HFF-Myc (cell line): ENCODE measurements around the gene PRICKLE2.

Source experiments
- DNase-seq: peaks from one replicate; pipeline ENCODE4 v3.0.0-alpha.2; 2011; ENCODE audit warnings: low read depth; ENCODE audit errors: extremely low read depth
- H3K4me3 ChIP-seq: replicated peaks from 2 replicates; pipeline ENCODE4 v1.5.1; 2011; ENCODE audit warnings: low read depth, mild to moderate bottlenecking, control low read depth, low read length
- TF ChIP-seq, protein P1 (sequence below): IDR thresholded peaks from 2 replicates; pipeline ENCODE4 v1.5.1; 2012; ENCODE audit warnings: mild to moderate bottlenecking, low read depth, low read length, control low read depth; ENCODE audit errors: missing control alignments

PRICKLE2 gene

DNA sequence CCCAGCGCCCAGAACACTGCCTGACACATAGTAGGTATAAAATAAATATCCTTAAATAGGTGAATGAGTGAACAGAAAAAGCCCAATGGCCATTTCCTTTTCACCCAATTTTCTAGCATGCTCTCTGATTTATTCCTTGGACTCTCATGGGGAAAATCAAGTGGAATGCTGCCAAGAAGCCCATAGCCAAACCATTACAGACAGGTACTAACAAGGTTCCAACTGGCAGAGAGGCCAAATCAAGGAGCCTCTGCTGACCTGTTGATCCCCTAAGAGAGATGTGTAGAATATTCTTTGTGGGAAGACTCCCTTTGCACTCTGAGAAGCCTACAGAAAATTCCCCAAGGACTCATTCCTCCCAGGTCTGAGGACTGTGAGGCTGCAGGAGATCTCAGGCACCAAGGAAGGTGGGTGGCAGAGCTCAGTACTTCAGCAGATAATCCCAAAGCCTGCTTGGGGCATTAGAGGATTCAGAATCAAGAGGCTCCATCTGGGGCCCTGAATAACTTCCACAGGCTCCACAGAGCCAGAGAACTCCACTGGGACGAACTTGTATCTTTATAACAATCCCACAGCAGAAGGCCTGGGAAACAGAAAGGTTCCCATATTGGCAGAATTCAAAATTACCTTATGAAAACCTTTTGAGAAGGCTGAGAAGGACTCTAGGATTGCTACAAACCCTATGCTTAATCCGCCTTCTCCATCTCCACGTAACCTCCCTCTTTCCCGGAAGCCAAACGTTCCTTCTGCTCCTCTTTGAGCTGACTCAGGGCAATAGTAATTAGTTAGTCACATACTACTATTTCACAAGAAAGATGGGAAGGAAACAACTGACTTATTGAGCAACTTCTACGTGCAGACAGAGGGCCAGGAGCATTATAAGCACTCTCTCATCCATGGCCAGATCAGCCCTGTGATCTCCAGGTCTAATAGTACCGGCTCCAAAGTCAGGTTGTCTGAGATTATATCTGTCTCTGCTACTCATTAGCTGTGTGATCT is 34.5 kb downstream of the PRICKLE2 start:
- no peak for DNase-seq
- TF ChIP-seq, protein P1, sequence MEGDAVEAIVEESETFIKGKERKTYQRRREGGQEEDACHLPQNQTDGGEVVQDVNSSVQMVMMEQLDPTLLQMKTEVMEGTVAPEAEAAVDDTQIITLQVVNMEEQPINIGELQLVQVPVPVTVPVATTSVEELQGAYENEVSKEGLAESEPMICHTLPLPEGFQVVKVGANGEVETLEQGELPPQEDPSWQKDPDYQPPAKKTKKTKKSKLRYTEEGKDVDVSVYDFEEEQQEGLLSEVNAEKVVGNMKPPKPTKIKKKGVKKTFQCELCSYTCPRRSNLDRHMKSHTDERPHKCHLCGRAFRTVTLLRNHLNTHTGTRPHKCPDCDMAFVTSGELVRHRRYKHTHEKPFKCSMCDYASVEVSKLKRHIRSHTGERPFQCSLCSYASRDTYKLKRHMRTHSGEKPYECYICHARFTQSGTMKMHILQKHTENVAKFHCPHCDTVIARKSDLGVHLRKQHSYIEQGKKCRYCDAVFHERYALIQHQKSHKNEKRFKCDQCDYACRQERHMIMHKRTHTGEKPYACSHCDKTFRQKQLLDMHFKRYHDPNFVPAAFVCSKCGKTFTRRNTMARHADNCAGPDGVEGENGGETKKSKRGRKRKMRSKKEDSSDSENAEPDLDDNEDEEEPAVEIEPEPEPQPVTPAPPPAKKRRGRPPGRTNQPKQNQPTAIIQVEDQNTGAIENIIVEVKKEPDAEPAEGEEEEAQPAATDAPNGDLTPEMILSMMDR = no peak
- no peak overlapping the region for H3K4me3 ChIP-seq

DNA sequence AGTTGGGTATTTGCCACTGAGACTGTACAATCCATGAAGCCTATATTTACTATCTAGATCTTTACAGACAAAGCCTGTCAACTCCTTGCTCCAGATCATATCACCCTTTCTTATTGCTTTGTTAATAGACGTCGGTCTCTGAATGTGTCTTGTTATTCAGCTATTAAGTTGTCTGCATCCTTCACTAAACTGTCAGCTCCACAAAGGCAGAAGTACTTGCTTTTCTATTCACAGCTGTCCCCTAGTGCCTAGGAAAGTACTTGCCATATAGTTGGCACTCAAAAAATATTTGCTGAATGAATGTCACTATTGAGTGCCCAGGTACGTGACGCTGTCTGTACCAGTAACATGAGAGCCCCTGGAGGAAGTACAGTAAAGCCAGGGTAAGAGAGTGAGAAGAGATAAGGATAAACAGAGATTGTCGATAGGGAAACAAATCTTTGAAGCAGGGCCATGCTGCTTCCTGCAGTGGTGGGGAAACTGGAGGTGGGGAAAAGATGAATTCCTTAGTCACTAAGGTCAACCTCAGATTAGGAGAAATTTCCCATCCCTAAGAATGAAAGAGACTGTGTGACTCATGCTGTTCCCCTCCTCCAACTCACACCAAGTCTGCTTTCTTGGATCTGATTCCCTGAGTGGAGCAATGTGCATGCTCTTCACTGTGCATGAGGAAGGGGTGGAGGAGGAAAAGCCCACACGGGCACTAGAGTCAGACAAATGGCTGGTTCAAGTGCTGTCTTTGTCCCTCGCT is 36.3 kb downstream of the PRICKLE2 start:
- DNase-seq = peak; percentile 81
- H3K4me3 ChIP-seq = no peak overlapping the region
- TF ChIP-seq, protein P1 = no peak

DNA sequence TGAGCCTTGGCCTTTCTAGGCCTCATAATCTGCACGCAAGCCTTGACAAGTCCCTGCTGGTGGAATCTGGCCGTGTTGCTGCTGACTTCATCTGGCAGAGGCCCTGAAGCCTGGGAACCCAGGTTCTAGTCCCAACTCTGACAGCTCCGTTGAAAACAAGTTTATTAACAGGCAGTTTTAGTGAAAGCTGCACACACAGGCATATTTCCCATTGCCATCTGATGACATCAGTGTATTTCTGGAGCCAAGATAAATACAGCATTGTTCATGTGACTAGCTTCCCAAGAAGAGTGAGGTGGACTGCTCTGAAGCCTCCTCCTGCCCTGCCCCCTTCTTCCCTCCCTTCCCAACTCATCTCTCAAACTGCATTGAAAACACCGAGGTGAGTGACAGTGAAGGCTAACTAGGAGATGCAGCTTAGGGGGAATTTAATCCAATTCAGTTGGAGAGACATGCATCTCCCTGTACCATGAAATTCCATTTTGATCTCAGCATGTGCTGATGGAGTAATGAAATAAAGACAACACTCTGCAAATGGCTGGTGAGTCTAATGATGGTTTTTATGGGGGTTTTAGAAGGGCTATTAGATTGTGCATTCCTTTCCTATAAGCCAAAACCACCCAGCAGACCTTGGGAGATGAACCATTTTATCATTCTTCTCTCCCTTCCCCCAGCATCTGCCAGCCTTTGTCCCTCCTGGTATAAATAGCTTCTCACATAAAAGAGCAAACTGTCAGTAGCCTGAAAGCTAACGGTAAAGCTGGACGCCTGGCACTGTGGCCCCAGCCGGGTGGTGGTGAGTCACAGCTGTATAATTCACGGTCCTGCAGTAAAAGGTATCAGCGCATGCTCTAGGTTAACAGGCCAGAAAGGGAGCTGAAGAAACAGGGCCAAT is 38.0 kb downstream of the PRICKLE2 start:
- TF ChIP-seq, protein P1 = no peak
- peak; percentile 94 for DNase-seq
- no peak overlapping the region; the same call in 1 of the 2 replicates for H3K4me3 ChIP-seq

DNA sequence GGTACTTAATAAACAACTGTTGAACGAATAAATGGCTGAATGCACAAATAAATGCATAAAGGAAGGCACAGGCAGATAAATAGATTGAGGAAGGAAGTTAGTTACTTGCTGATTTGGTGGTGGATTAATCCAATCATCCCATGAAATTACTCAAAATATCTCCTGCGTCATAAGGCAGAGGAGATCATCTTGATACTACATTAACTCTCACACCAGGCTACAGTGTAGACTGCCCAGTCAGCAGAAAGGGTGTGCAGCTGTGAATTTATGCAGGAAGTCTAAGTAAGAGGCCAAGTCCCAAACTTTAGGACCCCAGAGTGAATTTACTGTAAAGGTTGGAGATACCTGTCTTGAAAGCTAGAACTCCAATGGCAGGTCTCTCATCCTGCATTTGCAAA is 38.6 kb downstream of the PRICKLE2 start:
- TF ChIP-seq, protein P1 = no peak
- H3K4me3 ChIP-seq = no peak overlapping the region
- no peak for DNase-seq

DNA sequence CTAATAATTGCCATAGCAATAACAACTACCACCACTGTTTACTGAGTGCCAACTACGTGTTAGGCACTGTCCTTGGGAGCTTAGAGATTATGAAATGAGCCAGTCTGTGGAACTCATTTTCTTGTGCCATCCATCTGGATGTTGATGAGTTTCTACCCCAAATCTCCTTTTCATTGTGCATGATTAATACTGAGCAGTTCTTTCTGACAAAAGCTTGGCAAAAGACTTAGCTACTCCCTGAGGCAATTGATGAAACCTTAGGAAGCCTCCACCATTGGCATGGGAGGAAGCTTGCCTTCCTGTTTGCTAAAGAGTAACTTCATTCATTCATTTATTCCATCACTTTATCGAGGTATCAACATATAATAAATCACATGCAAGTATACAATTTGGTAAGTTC is 39.8 kb downstream of the PRICKLE2 start:
- DNase-seq = no peak
- H3K4me3 ChIP-seq = no peak overlapping the region
- TF ChIP-seq, protein P1 = no peak

DNA sequence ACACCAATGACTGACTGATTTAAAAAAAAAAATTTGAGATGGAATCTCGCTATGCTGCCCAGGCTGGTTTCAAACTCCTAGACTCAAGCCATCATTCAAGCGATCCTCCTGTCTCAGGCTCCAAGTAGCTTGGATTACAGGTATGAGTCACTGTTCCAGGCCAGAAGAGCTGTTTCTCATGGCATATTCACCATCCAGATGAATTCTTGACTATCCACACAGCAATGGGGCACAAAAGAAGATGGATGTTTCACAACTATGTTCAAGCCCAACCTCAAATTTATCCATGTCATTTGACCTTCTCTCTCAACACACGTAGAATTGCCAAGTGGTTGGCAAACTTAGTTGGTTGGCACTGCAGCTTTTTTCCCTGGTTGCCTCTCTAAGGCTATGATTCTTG is 40.6 kb downstream of the PRICKLE2 start:
- no peak overlapping the region for H3K4me3 ChIP-seq
- DNase-seq = no peak
- TF ChIP-seq, protein P1 = no peak
